ENCODE measurements around the gene SLC22A8. TPM values are rescaled to one million over a fixed set of nuclear protein-coding genes. Genes with fewer than 3 reads are reported as not detected.

Gene SLC22A8
- total RNA-seq, 4 donors from 2014 or later = not detected

- DNase-seq = peak in 1 of 3 donors; percentile 17
- no peaks in the 10 kb centered on the region for H3K9me3 ChIP-seq
- H3K27me3 ChIP-seq = no peaks in the 10 kb centered on the region
- H3K36me3 ChIP-seq = no peaks in the 10 kb centered on the region
- peak overlapping the region in 1 of 4 donors; percentile 52 for H3K27ac ChIP-seq
- no peak overlapping the region for H3K4me3 ChIP-seq
- no peak for TF ChIP-seq CTCF (IDR thresholded peaks at IDR 0.05)
- no peak for TF ChIP-seq POLR2A (IDR thresholded peaks at IDR 0.05)
- peaks cover 0 to 13% (median 0%) of the 10 kb centered on the region in 4 donors for H3K4me1 ChIP-seq
These were observed 56.1 kb downstream of the SLC22A8 start for GRCh38 chr11:62959422-62959980.

DNA sequence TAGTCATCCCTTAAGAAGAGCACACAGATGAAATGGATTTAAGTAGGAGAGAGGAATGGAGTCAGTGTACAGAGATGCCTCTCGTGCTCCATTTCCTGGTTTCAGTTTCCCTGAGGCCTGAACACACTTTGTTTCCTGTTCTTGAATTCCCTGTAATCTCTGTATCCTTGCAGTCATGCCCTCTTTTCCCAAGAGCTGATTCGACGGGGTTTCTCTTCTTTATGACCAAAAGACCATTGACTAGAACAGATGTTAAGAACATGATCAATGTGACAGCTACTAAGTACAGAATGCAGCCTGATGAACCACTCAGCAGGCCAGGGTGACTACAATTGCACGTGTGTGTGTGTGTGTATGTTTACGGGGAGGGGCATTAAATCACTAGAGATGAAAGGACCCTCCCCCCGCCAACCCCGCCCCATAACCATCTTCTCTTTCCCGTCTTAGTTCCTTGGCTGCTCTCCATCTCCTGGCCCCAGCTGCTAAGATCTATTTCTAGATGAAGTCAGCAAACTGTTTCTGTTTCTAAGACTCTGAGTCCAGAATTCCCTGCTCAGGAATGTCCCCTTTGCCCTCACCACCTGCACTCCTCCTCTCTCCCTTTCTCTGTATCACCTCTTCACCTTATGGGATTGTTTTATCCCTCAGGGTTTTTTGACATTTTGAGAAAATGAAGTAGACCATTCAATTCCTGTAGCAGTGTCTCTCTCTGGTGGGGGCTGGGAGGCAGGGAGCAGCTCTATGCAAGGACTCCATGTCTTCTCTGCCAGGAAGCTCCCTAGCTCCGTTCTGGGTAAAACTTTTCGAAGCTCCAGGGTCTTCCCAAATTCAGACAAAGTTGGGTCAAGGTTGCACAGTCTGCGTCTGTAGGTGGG, 56.9 kb downstream of the SLC22A8 start:
- H3K27me3 ChIP-seq = no peaks in the 10 kb centered on the region
- no peak for TF ChIP-seq POLR2A (IDR thresholded peaks at IDR 0.05)
- TF ChIP-seq CTCF (IDR thresholded peaks at IDR 0.05) = no peak

DNA sequence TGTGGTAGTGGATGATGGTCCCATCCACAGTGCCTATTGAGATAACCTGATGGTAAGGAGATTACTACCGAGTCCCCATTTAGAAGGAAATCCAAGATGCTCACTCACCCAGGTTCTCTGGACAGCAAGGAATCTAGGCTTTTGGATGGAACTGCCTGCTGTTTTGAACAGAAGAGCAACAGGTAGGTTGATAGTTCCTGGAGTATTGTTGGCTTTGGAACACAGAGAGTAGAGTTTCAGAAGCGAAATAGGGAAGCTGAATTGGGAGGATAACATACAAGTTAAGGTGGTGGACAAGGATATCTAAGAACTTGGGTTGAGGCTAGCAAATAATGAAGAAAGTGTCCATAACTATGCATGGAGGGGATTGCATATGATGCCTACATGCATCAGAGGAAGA, 58.5 kb downstream of the SLC22A8 start:
- H3K4me3 ChIP-seq = no peak overlapping the region
- H3K36me3 ChIP-seq = no peaks in the 10 kb centered on the region
- H3K27me3 ChIP-seq = no peaks in the 10 kb centered on the region
- no peak overlapping the region for H3K27ac ChIP-seq
- TF ChIP-seq POLR2A (IDR thresholded peaks at IDR 0.05) (no peak), CTCF (IDR thresholded peaks at IDR 0.05) (no peak)
- peaks cover 0 to 13% (median 0%) of the 10 kb centered on the region in 4 donors for H3K4me1 ChIP-seq
- no peaks in the 10 kb centered on the region for H3K9me3 ChIP-seq
- no peak for DNase-seq

More for the DNA sequence above, 56.9 kb downstream of the SLC22A8 start:
- Histone ChIP-seq H3K4me3 (no peak overlapping the region), H3K9me3 (no peaks in the 10 kb centered on the region), H3K27ac (peak overlapping the region in 2 of 4 donors; percentile 52 to 68), H3K36me3 (no peaks in the 10 kb centered on the region), H3K4me1 (peaks cover 0 to 13% (median 0%) of the 10 kb centered on the region in 4 donors)
- DNase-seq = peak in 1 of 3 donors; percentile 56

DNA sequence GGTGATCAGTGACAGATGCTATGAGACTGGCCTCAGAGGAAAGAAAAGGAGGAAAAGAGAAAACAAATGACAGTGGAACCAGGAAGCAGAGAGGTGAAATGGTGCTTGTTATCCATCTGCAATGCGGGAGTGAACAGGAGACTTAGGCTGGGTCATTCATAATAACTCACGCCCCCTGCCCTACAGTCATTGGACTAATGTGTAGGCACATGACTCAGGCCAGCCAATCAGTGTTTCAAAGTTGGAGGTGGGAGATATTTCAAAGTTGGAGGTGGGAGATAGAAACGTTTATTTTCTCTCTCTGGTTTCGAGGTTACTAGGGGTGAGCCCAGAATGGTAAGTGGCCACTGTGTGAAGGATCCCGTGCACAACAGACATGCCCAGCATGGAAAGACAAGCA, 61.2 kb downstream of the SLC22A8 start:
- no peak for DNase-seq
- no peak for TF ChIP-seq POLR2A (IDR thresholded peaks at IDR 0.05)
- no peak for TF ChIP-seq CTCF (IDR thresholded peaks at IDR 0.05)
- no peaks in the 10 kb centered on the region for H3K27me3 ChIP-seq
- no peak overlapping the region for H3K4me3 ChIP-seq
- H3K27ac ChIP-seq = no peak overlapping the region
- H3K36me3 ChIP-seq = no peaks in the 10 kb centered on the region
- H3K9me3 ChIP-seq = no peaks in the 10 kb centered on the region
- H3K4me1 ChIP-seq = peaks cover 0 to 10% (median 0%) of the 10 kb centered on the region in 4 donors

DNA sequence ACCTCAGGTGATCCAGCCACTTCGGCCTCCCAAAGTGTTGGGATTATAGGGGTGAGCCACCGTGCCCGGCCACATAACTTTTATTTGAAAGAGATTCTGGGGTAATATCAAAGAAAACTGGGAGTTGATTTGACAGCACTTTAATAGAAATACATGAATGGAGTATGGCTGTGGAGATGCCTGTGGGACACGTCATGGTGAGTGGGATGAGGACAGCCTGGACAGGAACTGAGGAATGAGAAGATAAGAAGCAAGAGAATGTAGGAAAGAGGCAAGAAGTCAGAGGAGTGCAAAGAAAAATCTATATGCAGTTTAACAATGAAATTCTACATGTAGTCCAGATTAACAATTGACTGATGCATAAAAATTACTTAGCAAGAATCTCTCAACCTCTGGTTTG, 61.8 kb downstream of the SLC22A8 start:
- TF ChIP-seq POLR2A (IDR thresholded peaks at IDR 0.05) = no peak
- no peak for TF ChIP-seq CTCF (IDR thresholded peaks at IDR 0.05)
- Histone ChIP-seq H3K36me3 (no peaks in the 10 kb centered on the region), H3K9me3 (no peaks in the 10 kb centered on the region), H3K27me3 (no peaks in the 10 kb centered on the region), H3K4me1 (peaks cover 0 to 5% (median 0%) of the 10 kb centered on the region in 4 donors), H3K27ac (no peak overlapping the region), H3K4me3 (no peak overlapping the region)
- no peak for DNase-seq
